ENCODE measurements around the gene TBCEL.

Gene TBCEL

GRCh38 chr11:121132211-121132976, 108.5 kb downstream of the TBCEL start:
- no peak overlapping the region for H3K4me3 ChIP-seq (ENCODE audit: low read depth, low read length)
- no peak for TF ChIP-seq CTCF (IDR thresholded peaks at IDR 0.05; ENCODE audit: low read depth, low read length, missing control alignments)
- no peak for DNase-seq (ENCODE audit: low read depth)

GRCh38 chr11:121134741-121135312, 110.9 kb downstream of the TBCEL start:
- DNase-seq (ENCODE audit: low read depth): no peak
- no peak overlapping the region for H3K4me3 ChIP-seq (ENCODE audit: low read depth, low read length)
- TF ChIP-seq CTCF (IDR thresholded peaks at IDR 0.05; ENCODE audit: low read depth, low read length, missing control alignments): no peak

GRCh38 chr11:121137005-121137404, 113.1 kb downstream of the TBCEL start:
- no peak overlapping the region for H3K4me3 ChIP-seq (ENCODE audit: low read depth, low read length)
- DNase-seq (ENCODE audit: low read depth): peak; percentile 2
- TF ChIP-seq CTCF (IDR thresholded peaks at IDR 0.05; ENCODE audit: low read depth, low read length, missing control alignments): no peak

GRCh38 chr11:121138259-121138658, 114.4 kb downstream of the TBCEL start:
- no peak overlapping the region for H3K4me3 ChIP-seq (ENCODE audit: low read depth, low read length)
- no peak for DNase-seq (ENCODE audit: low read depth)
- no peak for TF ChIP-seq CTCF (IDR thresholded peaks at IDR 0.05; ENCODE audit: low read depth, low read length, missing control alignments)

- TF ChIP-seq CTCF (IDR thresholded peaks at IDR 0.05; ENCODE audit: low read depth, low read length, missing control alignments): no peak
- H3K4me3 ChIP-seq (ENCODE audit: low read depth, low read length): no peak overlapping the region
- no peak for DNase-seq (ENCODE audit: low read depth)
Observed at GRCh38 chr11:121140369-121140768, 116.5 kb downstream of the TBCEL start.
